K562 (cell line): Measurements from ENCODE around the gene PTGER3. TPM values are rescaled to one million over a fixed set of nuclear protein-coding genes. Genes with fewer than 3 reads are reported as not detected.

Source experiments
- ATAC-seq: fragments of 200-7000 bp; cut with Tn5 transposase; 3 replicates; pipeline ENCODE4 v1.9.1; 2020; ENCODE audit warnings: moderate library complexity
- BruUV-seq: library from RNA; stranded (reverse); fragments of 400-500 nt; replicated peaks from 2 replicates; lab custom pipeline; 2021; lab: Mats Ljungman, UMichigan
- CTCF ChIA-PET: fragments of 300-600 bp; formaldehyde crosslinking; extraction: SDS; loops from one replicate; lab custom pipeline; 2021; ENCODE audit warnings: low intra/inter-chr PET ratio; lab: Yijun Ruan, JAX
- POLR2A ChIA-PET: fragments of 300-600, 350-650 bp; sonication (Branson Sonifier 250); formaldehyde crosslinking; extraction: SDS; loops from one replicate; lab custom pipeline; 2021; ENCODE audit warnings: antibody characterized with exemption, inconsistent platforms; lab: Yijun Ruan, JAX
- DNase-seq, 4 experiments: peaks; one replicate each; pipeline versions ENCODE4 v3.0.0 to v3.0.0-alpha.2; 2011 to 2018; ENCODE audit warnings: low spot score in 3 of 4, mixed read lengths in 3 of 4; ENCODE audit errors: extremely low read depth in 1 of 4
- FAIRE-seq: peaks from 2 replicates; lab custom pipeline; 2011; peaks lifted over from hg19 to GRCh38; lab: Jason Lieb, UNC
- H2AFZ ChIP-seq: 2 replicates; pipeline ENCODE4 v1.6.0; 2011; ENCODE audit warnings: low read depth, low read length, control low read depth, inconsistent platforms
- H3K27ac ChIP-seq: fragments of 200-600 bp; 3 replicates; pipeline ENCODE4 v1.8.0; 2011; ENCODE audit warnings: low read depth, mild to moderate bottlenecking, control low read depth, inconsistent platforms, low read length, moderate library complexity, mixed read lengths; ENCODE audit errors: extremely low read depth
- H3K27me3 ChIP-seq, 2 experiments: fragments of 300-600 bp in 1 of 2; 2 replicates in 1 of 2; 3 replicates in 1 of 2; pipeline versions ENCODE4 v1.6.0 to v1.8.0; 2011; ENCODE audit warnings: inconsistent platforms in 2 of 2, low read length in 2 of 2, mild to moderate bottlenecking in 1 of 2, mixed read lengths in 1 of 2, moderate library complexity in 1 of 2; ENCODE audit not compliant: control insufficient read depth in 2 of 2, insufficient read depth in 2 of 2
- H3K36me3 ChIP-seq: fragments of 300-600 bp; 3 replicates; pipeline ENCODE4 v1.8.0; 2011; ENCODE audit warnings: mild to moderate bottlenecking, low read length, inconsistent platforms; ENCODE audit not compliant: control insufficient read depth, insufficient read depth
- H3K4me1 ChIP-seq, 2 experiments: fragments of 200-600 bp in 1 of 2; replicated peaks in 1 of 2; 2 replicates in 1 of 2; 3 replicates in 1 of 2; pipeline versions ENCODE4 v1.5.1 to v1.8.0; 2011; ENCODE audit warnings: inconsistent platforms in 2 of 2, low read length in 2 of 2, mild to moderate bottlenecking in 1 of 2, mixed read lengths in 1 of 2, moderate library complexity in 1 of 2; ENCODE audit not compliant: control insufficient read depth in 2 of 2, insufficient read depth in 2 of 2
- H3K4me2 ChIP-seq: 2 replicates; pipeline ENCODE4 v1.6.1; 2011; ENCODE audit warnings: low read length, control low read depth, inconsistent platforms, mixed read lengths; ENCODE audit not compliant: insufficient read depth
- H3K4me3 ChIP-seq: fragments of 200-600 bp; sonication (generic), shearing (Covaris generic); 2 replicates; pipeline ENCODE4 v1.5.1; 2016; ENCODE audit warnings: control low read depth, inconsistent platforms
- H3K79me2 ChIP-seq: fragments of 200-600 bp; 3 replicates; pipeline ENCODE4 v1.8.0; 2011; ENCODE audit warnings: low read length, inconsistent platforms; ENCODE audit not compliant: control insufficient read depth, insufficient read depth
- H3K9ac ChIP-seq, 2 experiments: 2 replicates each; pipeline versions ENCODE4 v1.6.0 to v1.6.1; 2011; ENCODE audit warnings: low read depth in 2 of 2, low read length in 2 of 2, control low read depth in 1 of 2, inconsistent platforms in 1 of 2, mild to moderate bottlenecking in 1 of 2, mixed read lengths in 1 of 2; ENCODE audit not compliant: insufficient read depth in 1 of 2
- H3K9me1 ChIP-seq: one replicate; pipeline ENCODE4 v1.6.0; 2011; ENCODE audit warnings: inconsistent platforms, mild to moderate bottlenecking, low read length, moderate library complexity; ENCODE audit not compliant: control insufficient read depth, insufficient read depth
- H3K9me3 ChIP-seq: replicated peaks from 2 replicates; pipeline ENCODE4 v1.5.1; 2011; ENCODE audit warnings: low read depth, low read length, inconsistent platforms; ENCODE audit not compliant: control insufficient read depth, insufficient read depth
- H4K20me1 ChIP-seq: replicated peaks from 2 replicates; pipeline ENCODE4 v1.6.1; 2011; ENCODE audit warnings: low read length, inconsistent platforms, mixed read lengths; ENCODE audit not compliant: control insufficient read depth, insufficient read depth
- ATF1 ChIP-seq, 2 experiments: fragments of 450-650 bp in 1 of 2; IDR thresholded peaks; 2 replicates each; pipeline ENCODE4 v1.6.1; 2016; ENCODE audit warnings: missing compliant biosample characterization in 1 of 2, missing genetic modification characterization in 1 of 2
- BRD9 ChIP-seq: fragments of 450-650 bp; IDR thresholded peaks from 2 replicates; pipeline ENCODE4 v1.6.1; 2018; ENCODE audit warnings: low read depth; ENCODE audit not compliant: partially characterized antibody
- CHD4 ChIP-seq: fragments of 200-600 bp; sonication (generic); IDR thresholded peaks from 3 replicates; pipeline ENCODE4 v1.6.1; 2012; ENCODE audit warnings: low read depth, mild to moderate bottlenecking, mixed read lengths, low read length, inconsistent platforms; ENCODE audit not compliant: insufficient read depth, insufficient replicate concordance, poor library complexity, severe bottlenecking
- CREB1 ChIP-seq, 2 experiments: sonication (generic) in 1 of 2; formaldehyde crosslinking in 1 of 2; IDR thresholded peaks; 2 replicates each; pipeline versions ENCODE4 v1.6.1 to v1.8.0; 2012 to 2022; ENCODE audit warnings: inconsistent platforms in 1 of 2, mild to moderate bottlenecking in 1 of 2, missing genetic modification reagents in 1 of 2, moderate library complexity in 1 of 2
- MAZ ChIP-seq, 2 experiments: fragments of 450-650 bp in 1 of 2; sonication (generic) in 1 of 2; formaldehyde crosslinking; IDR thresholded peaks in 1 of 2; conservative IDR thresholded peaks in 1 of 2; 2 replicates each; pipeline versions ENCODE4 v1.4.0 to v1.5.0; 2020; ENCODE audit warnings: mild to moderate bottlenecking in 1 of 2, missing genetic modification reagents in 1 of 2
- MCM5 ChIP-seq: fragments of 450-650 bp; IDR thresholded peaks from 2 replicates; pipeline ENCODE4 v1.6.1; 2016; ENCODE audit warnings: low read depth
- MCM7 ChIP-seq, 2 experiments: fragments of 450-650 bp; IDR thresholded peaks; 2 replicates each; pipeline ENCODE4 v1.6.1; 2016 to 2018
- NEUROD1 ChIP-seq: fragments of 150-350 bp; IDR thresholded peaks from 2 replicates; pipeline ENCODE4 v1.6.1; 2014; ENCODE audit warnings: borderline replicate concordance, low read length, low read depth; ENCODE audit not compliant: partially characterized antibody
- NFIC ChIP-seq: fragments of 450-650 bp; IDR thresholded peaks from 2 replicates; pipeline ENCODE4 v1.6.1; 2017; ENCODE audit warnings: mild to moderate bottlenecking, inconsistent platforms
- RB1 ChIP-seq: fragments of 450-650 bp; IDR thresholded peaks from 2 replicates; pipeline ENCODE4 v1.6.1; 2017; ENCODE audit warnings: low read depth, mild to moderate bottlenecking
- SNIP1 ChIP-seq: fragments of 450-650 bp; IDR thresholded peaks from 2 replicates; pipeline ENCODE4 v1.7.1; 2017; ENCODE audit warnings: low read depth, mild to moderate bottlenecking
- WHSC1 ChIP-seq: IDR thresholded peaks from one replicate; pipeline ENCODE4 v1.6.1; 2012; ENCODE audit warnings: low read length, control low read depth, inconsistent platforms
- ZNF311 ChIP-seq: fragments of 250-450 bp; sonication (Bioruptor Pico); IDR thresholded peaks from 2 replicates; pipeline ENCODE4 v1.4.0; 2020; ENCODE audit warnings: mild to moderate bottlenecking, moderate library complexity
- WGBS: fragments of 100-300 bp; shearing (Covaris generic); methylation state at CpG from one replicate; pipeline ENCODE4 v1.1.6; 2016; ENCODE audit warnings: low coverage, mixed read lengths; ENCODE audit not compliant: insufficient coverage; ENCODE audit errors: missing lambda C conversion rate; 5-methylcytosine and 5-hydroxymethylcytosine counted together
- in situ Hi-C: fragments of 300-500 bp; cut with MboI; formaldehyde crosslinking; loops from 4 replicates; pipeline ENCODE4 v1.15.0; 2018; ENCODE audit warnings: inconsistent platforms, mixed read lengths
- intact Hi-C: fragments of 100-400 bp; cut with micrococcal nuclease; formaldehyde crosslinking; loops from 2 replicates; pipeline ENCODE4 v1.14.2; 2022
- polyA plus RNA-seq, 8 experiments: library from polyadenylated mRNA; depleted of rRNA in 4 of 8; stranded (reverse) in 5 of 8; unstranded in 3 of 8; fragments of >200 nt; fragmentation: Nextera tagmentation in 2 of 8; fragmentation: Illumina TruSeq in 1 of 8; extraction: Ambion mirVana in 2 of 8; extraction: Trizol in 1 of 8; gene quantifications; 2 replicates each; pipeline versions ENCODE4 v1.2.1 to v1.2.3, GENCODE V29; 2011 to 2014; ENCODE audit warnings: inconsistent platforms in 1 of 8, missing spikeins in 1 of 8
- total RNA-seq, 7 experiments: library from RNA; depleted of rRNA in 6 of 7; stranded (reverse); fragments of >200 nt in 6 of 7; fragmentation: Illumina TruSeq in 2 of 7; extraction: Trizol in 2 of 7; gene quantifications; 2 replicates each; pipeline versions ENCODE4 v1.2.1 to v1.2.3, GENCODE V29; 2011 to 2021; ENCODE audit warnings: low replicate concordance in 1 of 7

The PTGER3 gene
- total and polyA plus RNA-seq, 9 of the 15 experiments (the other 6 are each of a cell fraction or from before 2014, with no cell fraction given): 3.8 to 28.5 (median 14.2) TPM

- Histone ChIP-seq H3K27ac (no peak overlapping the region), H3K27me3 (no peaks in the 10 kb centered on the region), H3K79me2 (no peaks in the 10 kb centered on the region), H3K9me3 (no peaks in the 10 kb centered on the region; the same call in 1 of the 2 replicates), H3K36me3 (no peaks in the 10 kb centered on the region), H2AFZ (no peak overlapping the region), H3K9ac (no peak overlapping the region), H3K4me3 (no peak overlapping the region), H3K4me2 (no peak overlapping the region), H4K20me1 (no peaks in the 10 kb centered on the region), H3K9me1 (no peaks in the 10 kb centered on the region), H3K4me1 (no peaks in the 10 kb centered on the region)
- DNase-seq: no peak
- intact Hi-C loops: no loop called here
- no TSS peak for BruUV-seq
- CTCF ChIA-PET: no interaction called here
- TF ChIP-seq NFIC (no peak), CHD4 (no peak), RB1 (no peak), NEUROD1 (no peak), CREB1 (IDR thresholded peaks at IDR 0.05) (no peak), CREB1 (CRISPR knock-in tag; IDR thresholded peaks at IDR 0.05) (no peak), ZNF311 (CRISPR knock-in tag) (no peak), WHSC1 (no peak), SNIP1 (no peak), MAZ (CRISPR knock-in tag; conservative IDR thresholded peaks at IDR 0.05 in 1 of 2, IDR thresholded peaks at IDR 0.05 in 1 of 2) (no peak), ATF1 (CRISPR knock-in tag; IDR thresholded peaks at IDR 0.05) (no peak), ATF1 (tag; IDR thresholded peaks at IDR 0.05) (no peak), MCM5 (no peak), MCM7 (IDR thresholded peaks at IDR 0.05) (no peak), BRD9 (no peak)
- in situ Hi-C loops: no loop called here
- FAIRE-seq: no peak
- 31% methylated on average over 3 of the region's 3 CpGs for WGBS
- ATAC-seq: no peak
- POLR2A ChIA-PET: no interaction called here
Observed at GRCh38 chr1:70945251-70945650, 102.4 kb downstream of the PTGER3 start.
